GM21423 (cell line): ENCODE results near the gene TMC1.
"Not testable (repeated sequence)": the region's sequence is repeated elsewhere in the genome, so short reads cannot be mapped to it uniquely, and the experiment has no call there.

Source experiments
- ATAC-seq: cut with Tn5 transposase; IDR thresholded peaks from one replicate; pipeline ENCODE4 v1.9.1; 2021; ENCODE audit warnings: mild to moderate bottlenecking, moderate library complexity; ENCODE audit not compliant: unreplicated experiment

Gene TMC1

DNA sequence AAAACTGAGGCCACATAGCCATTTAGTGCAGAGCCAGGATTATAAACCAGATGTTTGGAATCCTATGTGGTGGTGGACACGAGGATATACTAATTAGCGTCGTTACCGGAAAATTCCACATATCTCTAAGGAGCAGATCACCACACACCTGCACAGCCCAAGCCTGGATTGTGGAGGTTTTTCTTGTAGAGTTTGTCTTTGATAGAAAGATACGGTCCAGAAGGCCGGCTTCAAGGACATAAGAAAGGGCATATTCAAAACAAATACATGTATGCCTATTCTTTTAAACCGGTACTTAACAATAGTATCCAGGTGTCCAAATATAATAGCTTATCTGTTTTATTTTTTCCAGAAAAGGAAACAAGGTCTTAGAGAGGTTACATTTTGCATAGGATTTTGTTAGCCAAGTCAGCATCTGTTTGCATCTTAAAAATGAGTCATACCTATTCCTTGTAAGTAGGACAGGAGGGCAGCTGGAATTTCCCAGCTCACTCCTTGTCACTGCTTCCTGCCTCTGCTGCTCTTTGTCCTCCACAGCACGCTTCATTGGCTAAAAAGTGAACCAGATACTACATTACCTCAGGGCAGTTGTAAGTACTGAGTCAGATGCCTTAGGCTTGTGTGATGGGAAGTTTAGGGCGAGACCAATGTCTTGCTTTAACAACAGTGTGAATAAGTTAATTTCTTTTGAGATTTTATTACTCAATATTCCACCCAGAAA lies 3.6 kb downstream of the TMC1 start:
- ATAC-seq, result peak; percentile 36

DNA sequence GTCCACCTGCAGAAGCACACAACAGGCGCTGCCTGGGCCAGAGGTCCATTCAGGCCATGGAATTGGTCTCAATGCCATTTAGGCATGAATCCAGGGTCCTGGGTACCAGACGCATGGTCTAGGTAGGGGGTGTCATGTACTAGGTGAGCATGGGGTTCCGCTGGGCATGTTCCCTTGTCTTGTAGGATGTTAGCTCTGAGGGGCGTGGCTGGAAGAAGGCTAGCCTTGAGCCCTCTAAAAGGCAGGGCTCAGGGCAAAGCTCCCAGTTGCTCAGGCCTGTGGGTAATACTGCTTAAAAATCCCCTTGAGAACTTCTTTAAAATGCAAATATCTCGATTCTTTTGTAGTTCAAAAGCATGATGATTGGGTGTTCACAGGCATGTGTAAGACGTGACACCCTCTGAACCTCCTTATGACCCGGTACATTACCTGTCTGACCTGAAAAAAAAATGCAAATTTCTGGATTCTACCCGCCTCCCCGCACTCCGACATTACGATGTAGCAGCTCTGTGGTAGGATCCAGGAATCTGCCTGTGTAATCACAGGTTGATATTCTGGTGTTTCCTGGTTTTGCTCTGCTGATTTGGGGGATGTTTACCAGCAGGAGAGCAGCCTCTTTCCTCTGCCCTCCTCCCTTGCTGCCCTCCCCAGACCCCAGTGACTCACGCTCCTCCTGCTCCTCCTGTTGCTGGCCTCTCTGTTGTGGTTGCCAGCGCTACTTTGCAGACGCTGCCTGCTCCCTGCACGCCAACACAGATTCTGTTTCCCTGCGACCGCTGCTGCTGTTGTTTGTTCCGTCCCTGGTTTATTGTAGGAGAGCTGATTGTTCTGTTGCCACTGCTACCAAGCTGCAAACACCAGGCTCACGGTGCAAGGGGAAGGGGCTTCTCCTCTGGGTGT lies 5.7 kb downstream of the TMC1 start:
- ATAC-seq, result peak; percentile 83

DNA sequence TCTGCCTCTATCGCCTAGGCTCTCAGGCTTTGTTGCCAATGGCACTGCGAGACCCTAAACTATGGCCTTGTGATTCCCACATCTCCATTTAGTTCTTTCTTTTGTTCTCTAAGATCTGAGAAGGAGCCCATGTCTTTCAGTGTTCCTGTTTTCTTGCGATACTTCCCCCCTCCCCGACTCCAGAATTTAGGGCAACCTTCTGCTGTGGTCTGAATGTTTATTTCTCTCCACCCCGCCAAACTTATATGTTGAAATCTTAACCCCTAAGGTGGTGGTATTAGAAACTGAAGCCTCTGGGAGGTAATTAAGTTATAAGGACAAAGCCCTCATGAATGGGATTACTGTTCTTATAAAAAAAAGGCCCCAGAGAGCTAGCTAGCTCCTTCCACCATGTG lies 6.4 kb downstream of the TMC1 start:
- ATAC-seq, result no peak

DNA sequence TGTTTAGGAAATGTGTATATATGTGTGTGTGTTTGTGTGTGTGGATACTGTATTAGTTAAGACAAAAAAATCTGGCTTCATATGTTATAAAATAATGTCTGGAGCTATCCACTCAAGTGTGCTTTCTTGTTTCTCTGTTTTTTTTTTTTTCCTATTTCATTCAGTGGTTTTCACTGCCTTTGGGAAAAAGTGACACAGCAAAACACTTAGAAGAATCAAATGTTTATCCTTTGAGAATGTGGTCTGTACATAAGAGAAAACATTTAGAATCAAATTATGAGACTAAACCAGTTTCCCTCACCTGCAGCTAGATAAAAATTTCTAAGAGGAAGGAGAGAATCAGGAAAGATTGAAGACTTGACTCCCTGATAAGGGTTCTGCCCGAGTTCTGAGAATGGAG lies 8.1 kb downstream of the TMC1 start:
- ATAC-seq, result no peak

DNA sequence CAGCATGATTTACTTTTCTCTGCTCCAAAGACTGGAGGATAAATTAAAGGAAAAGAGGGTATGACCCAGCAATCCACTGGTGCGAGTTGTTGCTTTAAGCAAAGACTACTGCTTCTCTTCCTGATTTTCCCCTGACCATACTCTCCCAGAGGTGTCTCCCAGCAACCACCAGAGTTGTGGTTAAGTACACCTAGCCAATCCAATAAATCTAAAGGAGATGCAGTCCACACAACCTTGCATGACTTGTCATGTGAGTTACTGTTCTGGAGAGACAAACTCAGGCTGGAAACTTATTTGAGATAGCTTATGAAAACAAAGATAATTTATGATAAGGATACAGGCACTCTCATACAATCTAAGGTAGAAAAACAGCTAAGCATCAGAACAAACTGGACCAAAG lies 11.9 kb downstream of the TMC1 start:
- no peak for ATAC-seq

DNA sequence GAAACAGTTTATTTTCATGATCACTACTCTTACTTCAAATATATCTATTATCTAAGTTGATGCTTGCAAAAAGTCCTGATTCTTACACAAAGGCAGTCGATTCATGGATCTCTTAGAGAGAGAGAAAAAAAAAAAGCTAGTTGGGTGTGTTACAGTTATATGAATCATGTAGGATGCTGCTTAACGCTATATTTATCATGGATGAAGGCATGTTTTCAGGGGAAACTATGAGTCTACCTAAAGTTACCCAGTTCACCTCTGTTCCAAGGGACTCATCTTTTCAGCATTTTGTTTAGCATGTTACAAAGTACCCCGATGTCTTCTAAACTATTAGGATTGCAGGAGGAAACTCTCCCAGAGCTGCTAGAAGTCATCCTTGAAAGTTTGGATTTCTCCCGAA lies 13.5 kb downstream of the TMC1 start:
- no peak for ATAC-seq

DNA sequence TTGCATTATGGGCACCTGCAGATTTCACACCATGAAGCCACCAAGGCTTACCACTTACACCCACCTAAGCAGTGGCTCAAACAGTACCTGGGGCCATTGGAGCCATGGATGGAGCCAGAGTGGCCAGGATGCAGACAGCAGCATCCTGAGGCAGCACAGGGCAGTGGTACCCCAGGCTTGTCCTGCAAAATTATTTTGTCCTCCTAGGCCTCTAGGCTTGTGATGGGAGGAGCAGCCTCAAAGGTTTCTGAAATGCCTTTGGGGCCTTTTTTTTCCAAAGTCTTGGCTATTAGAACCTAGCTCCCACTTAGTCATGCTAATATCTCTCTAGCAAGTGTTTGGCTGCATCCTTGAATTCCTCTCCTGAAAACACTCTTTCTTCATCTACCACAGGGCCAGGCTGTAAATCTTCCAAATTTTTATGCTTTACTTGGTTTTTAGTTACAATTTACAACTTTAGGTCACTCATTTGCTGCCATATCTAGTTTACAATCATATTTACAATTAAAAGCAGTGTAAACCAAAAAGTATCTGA lies 15.7 kb downstream of the TMC1 start:
- ATAC-seq, result no peak

DNA sequence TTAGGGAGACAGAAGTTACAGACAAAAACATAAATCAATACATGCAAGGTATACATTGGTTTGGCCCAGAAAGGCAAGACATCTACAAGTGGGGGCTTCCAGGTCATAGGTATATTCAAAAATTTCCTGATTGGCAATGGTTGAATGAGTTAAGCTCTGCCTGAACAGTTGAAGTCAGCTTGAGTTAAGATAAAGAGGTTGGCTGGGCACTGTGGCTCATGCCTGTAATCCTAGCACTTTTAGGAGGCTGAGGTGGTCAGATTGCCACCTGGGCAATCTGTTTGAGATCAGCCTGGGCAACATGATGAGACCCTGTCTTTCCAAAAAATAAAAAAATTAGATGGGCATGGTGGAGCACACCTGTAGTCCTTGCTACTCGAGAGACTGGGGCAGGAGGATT lies 16.3 kb downstream of the TMC1 start:
- no peak for ATAC-seq

DNA sequence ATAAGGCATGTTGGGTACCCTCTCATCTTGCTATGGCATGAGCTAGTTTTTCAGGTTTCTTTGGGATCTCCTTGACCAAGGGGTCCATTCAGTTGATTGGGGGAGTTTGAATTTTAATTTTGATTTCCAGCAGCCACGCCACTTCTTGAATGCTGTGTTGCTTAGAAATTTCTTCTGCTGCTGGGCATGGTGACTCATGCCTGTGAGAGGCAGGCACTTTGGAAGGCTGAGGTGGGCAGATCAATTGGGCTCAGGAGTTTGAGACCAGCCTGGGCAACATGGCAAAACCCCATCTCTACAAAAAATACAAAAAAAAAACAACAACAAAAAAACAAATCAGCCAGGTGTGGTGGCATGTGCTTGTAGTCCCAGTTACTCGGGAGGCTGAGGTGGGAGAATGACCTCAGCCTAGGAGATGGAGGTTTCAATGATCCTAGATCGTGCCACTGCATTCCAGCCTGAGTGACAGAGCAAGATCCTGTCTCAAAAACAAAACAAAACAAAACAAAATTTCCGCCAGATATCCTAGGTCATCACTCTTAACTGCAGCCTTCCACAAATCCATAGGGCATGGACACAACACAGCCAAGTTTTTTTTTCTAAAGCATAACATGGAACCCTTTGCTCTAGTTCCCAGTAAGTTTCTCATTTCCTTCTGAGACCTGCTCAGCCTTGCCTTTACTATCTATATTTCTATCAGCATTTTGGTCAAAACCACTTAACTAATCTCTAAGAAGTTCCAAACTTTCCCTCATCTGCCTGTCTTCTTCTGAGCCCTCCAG lies 17.7 kb downstream of the TMC1 start:
- no peak for ATAC-seq

DNA sequence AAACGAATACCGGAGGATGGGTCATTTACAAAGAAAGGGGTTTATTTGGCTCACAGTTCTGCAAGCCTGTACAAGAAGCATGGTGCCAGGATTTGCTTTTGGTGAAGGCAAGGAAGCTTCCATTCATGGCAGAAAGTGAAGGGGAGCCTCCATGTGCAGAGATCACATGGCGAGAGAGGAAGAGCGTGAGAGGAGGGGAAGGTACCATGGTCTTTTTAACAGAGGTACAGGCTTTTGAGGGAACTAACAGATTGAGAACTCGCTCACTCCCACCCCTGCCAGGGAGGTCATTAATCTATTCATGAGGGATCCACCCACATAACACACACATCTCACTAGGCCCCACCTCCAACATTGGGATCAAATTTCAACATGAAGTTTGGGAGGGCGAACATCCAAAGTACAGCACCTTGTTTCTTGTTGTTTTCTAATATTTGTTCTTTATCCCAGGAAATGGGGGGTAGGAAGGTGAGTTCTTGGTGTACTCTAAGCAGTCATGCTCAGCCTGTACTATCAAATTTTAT lies 18.5 kb downstream of the TMC1 start:
- no peak for ATAC-seq

DNA sequence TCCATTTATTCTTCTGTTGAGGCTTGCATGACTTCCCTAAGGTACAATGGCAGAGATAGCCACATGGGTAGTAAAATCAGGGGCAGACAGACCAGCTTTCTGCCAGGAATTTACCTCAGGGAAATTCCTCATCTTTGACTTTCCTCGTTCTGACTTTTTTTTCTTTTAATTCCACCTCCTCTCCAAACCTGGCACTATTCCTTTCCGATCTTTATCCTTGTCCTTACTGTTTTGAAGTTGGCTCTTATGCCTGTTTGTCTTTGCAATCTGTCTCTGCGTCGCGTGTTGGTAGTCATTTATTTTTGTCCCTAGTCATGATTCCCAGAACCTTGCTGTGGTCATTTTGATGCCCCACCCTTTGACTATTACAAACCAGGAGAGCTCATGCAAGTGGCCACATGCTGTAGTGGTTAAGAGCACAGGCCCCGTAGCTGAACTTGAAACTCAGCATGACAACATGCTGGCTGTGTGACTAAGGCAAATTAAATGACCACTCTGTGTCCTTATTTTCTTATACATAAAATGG lies 19.0 kb downstream of the TMC1 start:
- no peak for ATAC-seq

DNA sequence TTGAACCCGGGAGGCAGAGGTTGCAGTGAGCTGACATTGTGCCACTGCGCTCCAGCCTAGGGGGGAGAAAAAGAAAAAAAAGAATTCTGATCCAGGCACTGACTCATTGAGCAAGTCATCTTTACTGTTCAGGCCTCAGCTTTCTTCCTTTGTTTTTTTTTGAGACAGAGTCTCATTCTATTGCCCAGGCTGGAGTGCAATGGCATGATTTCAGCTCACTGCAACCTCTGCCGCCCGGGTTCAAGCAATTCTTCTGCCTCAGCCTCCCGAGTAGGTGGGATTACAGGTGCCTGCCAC lies 21.1 kb downstream of the TMC1 start:
- ATAC-seq, result not testable (repeated sequence)

DNA sequence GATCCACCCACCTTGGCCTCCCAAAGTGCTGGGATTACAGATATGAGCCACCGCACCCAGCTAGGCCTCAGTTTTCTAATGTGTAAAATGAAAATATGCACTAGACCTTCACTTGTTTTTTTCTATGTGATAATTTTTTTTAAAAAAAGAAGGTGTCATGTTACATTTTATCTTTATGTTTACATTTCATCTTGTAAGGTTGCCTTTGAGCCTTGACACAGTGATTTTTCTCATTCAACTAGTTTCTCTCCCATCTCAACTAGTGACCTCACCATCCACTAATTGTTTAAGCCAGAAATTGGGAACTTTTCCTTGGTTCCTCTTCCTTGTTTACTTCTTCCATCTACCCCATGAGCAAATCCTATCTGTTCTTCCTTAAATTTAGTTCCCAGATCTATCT lies 21.5 kb downstream of the TMC1 start:
- ATAC-seq, result no peak

DNA sequence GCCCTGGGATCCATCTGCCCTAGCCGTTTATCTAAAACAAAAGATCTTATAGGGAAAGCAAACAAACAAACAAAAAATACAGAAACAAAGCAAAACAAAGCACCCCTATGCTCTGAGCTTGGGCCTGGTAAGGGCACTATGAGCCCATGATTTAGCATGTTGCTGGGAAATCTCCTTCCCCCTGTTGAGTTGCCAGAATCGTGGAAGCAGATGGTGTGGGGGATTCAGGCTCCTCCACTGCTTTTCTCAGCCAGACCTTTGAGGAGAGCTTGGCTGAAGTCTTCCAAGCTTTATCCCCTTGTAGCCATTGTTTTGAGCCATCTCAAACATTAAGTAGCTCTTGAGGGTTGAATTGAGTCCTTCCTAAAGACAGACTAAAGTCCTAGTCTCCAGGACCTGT lies 29.9 kb downstream of the TMC1 start:
- no peak for ATAC-seq

DNA sequence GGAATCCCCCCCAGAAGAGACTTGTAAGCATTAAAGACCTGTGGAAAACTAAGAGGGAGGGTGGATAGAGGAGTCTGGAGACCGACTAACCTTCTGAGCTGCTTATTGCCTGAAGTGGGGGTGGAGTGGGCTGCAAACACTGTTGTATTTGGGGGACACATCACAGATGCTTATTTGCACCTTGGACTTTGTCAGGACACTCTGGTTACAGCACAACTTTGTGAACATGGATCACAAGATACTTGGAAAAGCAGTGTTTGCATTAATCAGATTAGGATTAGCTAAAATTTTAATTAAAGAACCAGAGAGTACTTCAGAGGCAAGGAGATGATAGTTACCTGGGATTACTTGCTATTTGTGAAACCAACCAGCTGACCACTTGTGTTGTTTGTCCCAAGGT lies 30.9 kb downstream of the TMC1 start:
- ATAC-seq, result no peak

DNA sequence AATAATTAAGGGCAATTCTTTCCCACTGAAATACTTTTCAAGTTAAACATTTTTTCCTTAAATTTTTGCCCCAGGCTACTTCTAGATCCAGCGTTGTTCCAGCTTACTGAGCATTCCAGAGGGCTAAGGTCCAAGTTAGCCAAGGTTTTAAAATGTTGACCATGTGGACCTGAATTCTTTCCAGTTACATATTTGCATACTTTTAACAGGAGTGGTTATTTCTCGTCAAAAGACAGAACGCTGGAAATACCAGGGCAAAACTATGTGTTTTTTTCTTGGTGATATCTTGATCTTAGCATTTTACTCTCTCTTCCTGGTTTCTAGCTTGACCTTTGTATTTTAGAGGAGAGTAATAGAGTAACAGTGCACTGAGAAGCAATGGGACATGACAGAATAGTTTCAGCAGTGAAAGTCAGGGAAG lies 32.8 kb downstream of the TMC1 start:
- ATAC-seq, result no peak

DNA sequence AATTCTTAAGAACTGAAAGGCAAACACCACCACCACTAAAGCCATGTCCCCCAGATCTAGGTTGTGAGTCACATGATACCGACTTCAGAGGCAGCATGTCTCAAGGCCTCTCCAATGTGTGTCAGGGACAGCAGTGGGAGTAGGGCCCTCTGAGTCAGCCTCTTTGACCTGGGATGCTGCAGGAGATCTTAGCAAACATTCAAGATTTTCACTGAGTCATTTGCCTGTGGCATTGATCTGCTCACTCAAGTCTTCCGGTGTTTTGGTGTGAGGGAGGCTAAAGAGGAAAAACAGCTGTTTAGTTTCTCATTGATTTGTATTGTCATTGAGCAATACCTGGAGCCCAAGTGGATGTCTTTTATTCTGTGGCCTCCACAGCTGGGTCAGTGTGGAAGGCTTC lies 36.1 kb downstream of the TMC1 start:
- ATAC-seq, result no peak

DNA sequence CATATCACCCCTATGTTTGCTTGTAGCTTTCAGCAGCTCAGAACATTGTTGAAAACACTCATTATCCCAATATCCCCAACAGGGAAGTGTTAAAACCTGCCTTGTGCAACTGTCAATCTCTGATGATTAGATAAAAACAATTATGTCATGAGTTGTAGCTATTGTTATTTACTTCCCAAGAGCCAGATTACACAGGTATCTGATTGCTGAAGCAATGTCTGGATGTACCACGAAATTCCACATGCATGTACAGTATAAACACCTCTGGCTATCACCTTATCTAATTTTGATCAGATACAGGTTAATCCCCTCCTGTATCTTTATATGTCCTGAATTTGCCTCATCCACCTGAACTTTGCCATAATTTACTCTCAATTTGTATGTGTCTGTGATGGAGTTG lies 38.7 kb downstream of the TMC1 start:
- no peak for ATAC-seq

DNA sequence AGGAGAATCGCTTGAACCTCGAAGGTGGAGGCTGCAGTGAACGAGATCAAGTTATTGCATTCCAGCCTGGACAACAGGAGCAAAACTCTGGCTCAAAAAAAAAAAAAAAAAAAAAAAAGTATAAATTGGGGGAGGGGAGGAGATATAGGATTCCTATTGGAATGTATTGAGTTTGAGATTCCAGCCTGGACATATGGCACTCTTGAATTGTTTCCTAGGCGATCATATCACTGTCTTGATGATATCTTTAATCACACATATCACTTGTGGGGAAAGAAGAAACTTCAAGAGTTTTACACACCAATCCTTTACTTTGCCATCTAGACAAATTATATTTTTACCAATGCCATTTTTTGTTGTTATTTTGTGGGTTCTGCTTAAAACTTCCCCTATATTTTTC lies 42.4 kb downstream of the TMC1 start:
- ATAC-seq, result no peak

DNA sequence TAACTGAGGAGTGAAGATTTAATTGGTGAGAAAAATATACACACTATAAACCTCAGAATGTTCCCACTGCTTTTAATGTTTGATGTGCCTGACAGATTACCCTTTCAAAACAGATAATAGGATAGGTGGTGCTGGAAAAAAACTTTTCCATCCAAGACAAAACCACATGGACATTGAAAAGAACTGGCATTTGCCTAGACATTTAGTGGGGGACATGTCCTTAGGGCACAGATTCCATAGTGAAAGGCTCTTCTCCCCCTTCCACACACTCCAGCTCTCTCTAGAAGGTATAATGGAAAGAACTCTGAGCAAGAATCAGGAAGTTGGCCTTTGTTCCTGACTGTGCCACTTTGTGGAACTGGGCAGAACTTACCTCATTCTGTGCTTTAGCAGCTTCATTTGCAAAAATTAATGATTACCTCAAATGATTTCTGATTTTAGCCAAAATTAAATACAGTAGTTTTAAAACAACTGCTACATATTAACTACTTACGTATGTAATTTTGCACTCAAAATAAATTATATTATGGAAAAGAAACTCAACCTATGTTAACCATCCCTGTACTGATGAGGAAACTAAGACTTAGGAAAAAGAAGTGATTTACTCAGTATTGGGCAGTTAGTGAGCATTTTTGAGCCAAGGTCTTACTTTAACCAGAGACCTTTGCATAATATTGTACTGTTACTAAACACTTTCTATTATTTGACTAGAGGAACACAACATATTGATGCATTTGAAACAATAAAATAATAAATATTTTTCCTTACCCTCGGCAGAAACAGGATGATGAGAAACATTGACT lies 43.3 kb downstream of the TMC1 start:
- ATAC-seq, result no peak
